HG03095 (cell line): ENCODE results near the gene NEDD9.

ENCODE experiments used
- ATAC-seq: cut with Tn5 transposase; IDR thresholded peaks from one replicate; pipeline ENCODE4 v1.9.1; 2021; ENCODE audit warnings: moderate library complexity; ENCODE audit not compliant: unreplicated experiment

The NEDD9 gene

DNA sequence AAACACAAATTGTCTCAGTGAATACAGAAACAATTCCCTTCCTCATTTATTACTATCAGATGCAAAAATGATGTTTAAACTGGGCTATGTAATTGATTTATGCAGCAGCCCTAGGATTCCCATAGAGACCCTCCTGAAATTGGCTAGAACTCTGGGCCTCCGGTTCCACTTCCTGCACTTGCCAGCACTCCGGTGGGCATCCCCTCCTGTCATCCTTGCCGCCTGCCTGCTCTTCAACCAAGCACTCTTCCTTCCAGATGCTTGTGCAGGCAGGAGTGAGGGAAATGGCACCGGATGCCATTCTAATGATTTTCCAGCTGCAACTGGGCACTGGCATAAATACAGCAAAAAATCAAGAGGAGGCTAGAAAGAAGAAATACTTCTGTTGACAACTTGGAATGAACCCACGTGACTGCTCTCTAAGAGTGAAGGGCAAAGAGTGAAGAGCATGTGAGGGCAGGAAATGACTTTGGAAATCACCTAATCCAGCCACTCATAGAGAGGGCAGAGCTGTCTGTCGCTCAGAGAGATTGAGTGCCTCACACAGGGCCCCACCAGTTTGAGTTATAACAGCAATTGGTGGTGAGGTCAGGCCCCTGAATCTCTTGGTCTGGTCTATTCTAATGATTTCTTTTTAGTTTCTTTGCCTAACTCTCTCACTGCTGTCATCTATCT lies 3.7 kb upstream of the NEDD9 start:
- no peak for ATAC-seq

GRCh38 chr6:11235062-11235461 lies 2.6 kb upstream of the NEDD9 start:
- no peak for ATAC-seq

DNA sequence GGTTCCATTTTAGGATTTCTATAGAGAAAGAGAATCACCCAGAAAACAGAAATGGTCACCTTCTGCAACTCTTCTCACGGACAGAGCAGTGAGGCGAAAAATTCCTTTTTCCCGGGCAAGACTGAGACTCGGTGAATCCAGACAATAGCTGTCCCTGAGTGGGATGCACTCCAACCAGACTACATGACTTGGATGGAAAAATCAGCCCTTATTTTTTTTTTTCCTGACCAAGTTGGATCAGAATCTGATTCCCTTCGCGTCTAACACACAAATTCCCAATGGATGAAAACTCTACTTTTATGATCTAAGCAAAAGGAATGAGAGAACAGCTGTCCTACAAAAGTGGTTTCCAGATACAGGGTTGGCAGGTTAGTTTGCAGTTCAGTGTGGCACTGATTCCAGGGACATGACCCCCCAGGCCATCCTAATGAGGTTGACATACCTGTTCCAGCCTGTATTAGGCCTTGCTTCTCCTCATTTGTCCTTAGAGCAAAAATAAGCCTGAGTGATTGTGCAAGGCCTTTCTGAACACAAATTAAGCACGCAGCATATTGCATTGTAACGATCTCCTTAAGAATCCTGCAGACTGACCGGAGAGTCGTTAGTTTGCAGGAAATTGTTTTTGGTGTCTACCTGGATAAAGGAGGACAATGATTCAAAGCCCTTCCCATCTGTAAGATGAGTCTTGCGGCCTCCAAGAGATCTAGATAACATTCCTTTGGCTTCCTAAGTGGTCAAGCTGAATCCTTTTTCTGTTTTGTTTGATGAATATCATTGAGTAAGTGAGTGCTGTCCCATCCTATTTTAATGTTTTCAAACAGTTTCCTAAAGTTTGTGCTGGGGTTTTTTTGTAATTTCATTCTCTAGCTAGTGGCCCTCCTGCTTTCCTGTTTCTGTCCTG lies 1.5 kb upstream of the NEDD9 start:
- ATAC-seq, result no peak

DNA sequence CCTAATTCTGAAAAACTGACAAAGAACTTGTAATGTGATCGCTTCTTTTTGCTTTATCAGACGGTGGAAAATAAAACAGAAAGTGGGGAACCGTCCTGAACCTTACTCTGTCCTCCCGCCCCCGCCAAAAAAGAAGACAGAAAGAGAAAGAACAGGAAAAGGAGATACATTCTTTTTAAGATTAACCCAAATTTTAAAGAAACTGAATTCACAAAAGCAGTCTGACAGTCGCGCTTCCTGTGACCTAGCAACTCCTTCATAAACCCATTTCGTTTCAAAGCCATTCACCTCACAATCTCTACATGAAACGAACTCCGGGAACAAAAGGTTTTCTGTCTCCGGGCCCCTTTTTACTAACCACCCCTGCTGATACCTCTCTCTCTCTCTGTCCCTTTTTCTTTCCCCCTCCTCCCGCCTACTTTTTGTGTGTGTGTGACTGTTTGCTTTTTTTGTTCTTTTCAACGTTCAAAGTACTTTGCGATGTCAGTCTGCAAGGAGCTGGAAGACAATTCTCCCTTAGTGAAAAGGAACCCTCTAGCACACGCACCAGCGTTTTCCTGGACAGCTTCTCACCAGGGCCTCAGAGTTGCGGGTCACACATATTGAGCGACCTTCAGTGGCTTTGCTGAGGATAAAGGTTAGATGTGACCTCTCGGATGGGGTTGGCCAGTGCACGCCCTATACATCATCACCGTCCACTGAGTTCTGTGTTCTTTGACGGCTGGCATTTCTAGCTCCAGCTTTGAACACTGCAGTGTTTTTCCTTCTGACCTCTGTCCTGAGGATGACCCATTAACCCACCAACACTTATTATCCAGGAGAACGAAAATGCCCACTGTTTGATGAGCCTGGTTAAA lies 530 bp upstream of the NEDD9 start:
- no peak for ATAC-seq

DNA sequence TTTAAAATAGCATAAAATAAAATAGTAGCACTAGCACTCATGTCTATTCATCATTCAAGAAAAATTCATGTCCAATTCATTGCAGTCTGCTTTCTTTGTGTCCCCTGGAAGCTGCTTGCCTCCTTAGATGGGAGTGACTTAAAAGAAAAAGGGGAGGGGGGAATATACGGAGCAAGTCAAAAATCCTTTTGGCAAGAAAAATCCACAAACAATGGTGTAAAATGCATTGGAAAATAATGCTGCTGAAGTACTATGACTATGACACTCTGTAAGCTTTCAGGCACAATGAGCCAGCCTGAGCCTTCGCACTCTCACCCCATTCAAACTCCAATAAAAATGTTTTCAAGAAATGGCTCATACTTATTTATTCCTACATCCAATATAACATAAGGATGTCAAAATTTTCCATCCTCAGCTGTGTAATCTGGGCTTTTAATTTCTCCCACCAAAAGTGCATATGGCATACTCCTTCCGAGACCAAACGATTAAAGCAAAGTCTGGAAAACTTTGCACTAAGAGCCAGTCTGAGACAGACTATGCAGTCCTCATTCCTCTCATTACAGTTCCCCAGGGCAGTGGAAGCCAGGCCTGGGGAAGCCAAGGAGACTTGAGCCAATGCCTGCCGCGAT lies 790 bp downstream of the NEDD9 start:
- ATAC-seq, result no peak

GRCh38 chr6:11231108-11231463 lies 1.4 kb downstream of the NEDD9 start:
- ATAC-seq, result no peak

DNA sequence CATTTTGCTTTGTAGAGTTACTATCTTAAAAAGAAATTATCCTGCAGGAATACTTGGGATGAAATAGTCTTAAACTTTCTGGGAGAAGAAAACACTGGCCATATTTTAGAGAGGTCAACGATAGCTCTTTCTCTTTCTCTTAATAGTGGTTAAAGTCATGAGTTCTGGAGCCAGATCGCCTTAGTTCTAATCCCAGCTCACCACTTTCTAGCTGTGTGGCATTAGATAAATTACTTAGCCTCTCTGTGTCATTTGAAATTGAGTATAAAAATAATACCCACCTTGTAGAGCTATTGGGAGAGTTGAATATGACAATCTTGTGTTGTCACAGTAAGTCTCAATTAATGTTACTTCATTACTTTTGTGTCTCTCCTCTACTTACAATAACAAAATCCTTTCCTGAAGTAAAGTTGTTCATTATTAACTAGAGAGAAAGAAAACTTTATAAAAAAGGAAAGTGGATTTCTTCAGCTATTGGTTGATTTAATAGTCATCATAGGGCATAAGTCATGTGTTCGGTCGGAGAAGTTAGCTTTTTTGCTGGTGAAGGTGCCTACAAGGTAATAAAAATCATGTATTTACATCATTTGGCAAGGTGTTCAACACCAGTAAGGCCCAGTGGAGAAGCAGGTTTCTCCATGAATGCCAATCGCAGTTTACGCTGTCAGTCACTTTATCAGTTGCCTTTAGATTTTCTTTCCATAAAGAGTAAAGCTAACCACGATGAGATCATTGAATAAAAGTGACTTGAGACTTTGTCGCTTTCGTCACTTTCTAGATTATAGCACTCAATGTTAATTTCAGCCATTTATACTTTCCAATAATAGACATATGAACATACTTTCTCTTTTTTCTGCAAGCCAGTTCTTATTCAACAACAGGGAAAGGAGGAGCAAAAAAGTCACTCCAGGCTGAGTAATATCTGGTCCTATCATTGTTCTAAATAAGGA lies 2.0 kb downstream of the NEDD9 start:
- ATAC-seq, result no peak

DNA sequence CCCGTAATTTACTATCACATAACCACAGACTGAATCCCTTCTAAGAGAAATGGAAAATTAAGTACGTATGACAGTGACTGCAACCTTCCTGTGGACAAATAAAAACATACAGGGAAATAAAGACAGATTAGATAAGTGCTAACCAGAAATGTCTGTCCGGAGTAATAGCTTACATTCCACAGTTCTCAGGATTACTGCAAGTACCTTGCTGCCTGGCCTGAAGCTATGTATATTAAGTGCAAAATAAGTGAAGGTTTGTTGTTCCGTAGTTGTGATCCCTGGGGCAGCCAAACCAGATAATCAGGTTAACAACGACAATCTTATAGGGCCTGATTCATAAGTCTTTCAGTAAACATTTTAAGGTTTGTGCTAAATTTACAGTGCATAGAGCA lies 2.8 kb downstream of the NEDD9 start:
- ATAC-seq, result no peak

- no peak for ATAC-seq
Measured at GRCh38 chr6:11228935-11229654, 3.4 kb downstream of the NEDD9 start.

GRCh38 chr6:11227698-11228097 lies 4.8 kb downstream of the NEDD9 start:
- ATAC-seq, result no peak

DNA sequence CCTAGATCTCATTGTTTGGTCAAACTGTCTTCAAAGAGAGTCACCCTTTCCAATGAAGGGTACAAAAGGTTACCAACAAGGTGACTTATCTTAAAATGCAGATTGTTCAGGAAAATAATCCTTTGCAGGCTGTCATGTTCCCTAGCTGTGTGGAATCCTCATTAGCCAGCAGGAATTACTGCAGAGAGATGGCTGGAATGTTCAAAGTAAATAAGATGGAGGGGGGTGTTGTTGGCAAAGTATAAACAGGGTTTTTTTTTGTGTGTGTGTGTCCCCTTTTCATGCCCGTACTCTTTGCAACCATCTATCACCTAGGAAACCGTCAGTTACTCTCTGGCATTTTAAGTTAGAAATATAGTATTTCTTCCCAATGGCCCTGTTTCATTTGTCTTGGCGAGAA lies 6.5 kb downstream of the NEDD9 start:
- ATAC-seq, result no peak

- no peak for ATAC-seq
Measured at GRCh38 chr6:11224966-11225463, 7.5 kb downstream of the NEDD9 start.

GRCh38 chr6:11224252-11224965 lies 8.1 kb downstream of the NEDD9 start:
- no peak for ATAC-seq

- ATAC-seq, result no peak
Measured at GRCh38 chr6:11223286-11223864, 9.1 kb downstream of the NEDD9 start.

- no peak for ATAC-seq
Measured at GRCh38 chr6:11222385-11223277, 9.8 kb downstream of the NEDD9 start.

GRCh38 chr6:11221623-11222384 lies 10.7 kb downstream of the NEDD9 start:
- ATAC-seq, result no peak
